ENCODE measurements around the gene RNF126. TPM values are rescaled to one million over a fixed set of nuclear protein-coding genes. Genes with fewer than 3 reads are reported as not detected.

The RNF126 gene
- polyA plus RNA-seq, 1 donor from 2014 or later: 33.7 TPM

GRCh38 chr19:623175-623916 is 39.7 kb downstream of the RNF126 start:
- H3K9ac ChIP-seq (ENCODE audit: low read length): no peak overlapping the region
- H3K36me3 ChIP-seq (ENCODE audit: insufficient read depth, low read length): no peaks in the 10 kb centered on the region
- no peak overlapping the region for H3K27ac ChIP-seq (ENCODE audit: low read length)

GRCh38 chr19:622666-623065 is 40.3 kb downstream of the RNF126 start:
- Histone ChIP-seq H3K79me2 (replicated peaks; ENCODE audit: insufficient read depth, low read length) (no peaks in the 10 kb centered on the region), H3K9me2 (ENCODE audit: insufficient read depth, low read length) (no peaks in the 10 kb centered on the region), H2AFZ (ENCODE audit: low read depth, low read length) (no peak overlapping the region), H3K36me3 (ENCODE audit: insufficient read depth, low read length) (no peaks in the 10 kb centered on the region), H3K27ac (ENCODE audit: low read length) (no peak overlapping the region), H3F3A (ENCODE audit: insufficient read depth, low read length, poor library complexity, severe bottlenecking) (no peaks in the 10 kb centered on the region), H3K27me3 (ENCODE audit: insufficient read depth, low read depth, low read length) (no peaks in the 10 kb centered on the region), H3K9me3 (ENCODE audit: low read length) (no peaks in the 10 kb centered on the region), H4K20me1 (ENCODE audit: insufficient read depth) (no peaks in the 10 kb centered on the region), H3K4me2 (ENCODE audit: low read length) (no peak overlapping the region), H3K9ac (ENCODE audit: low read length) (no peak overlapping the region), H3K4me3 (ENCODE audit: low read length) (no peak overlapping the region)
- TF ChIP-seq REST (IDR thresholded peaks at IDR 0.05; ENCODE audit: borderline replicate concordance) (no peak), POLR2AphosphoS5 (IDR thresholded peaks at IDR 0.05) (no peak), EP300 (conservative IDR thresholded peaks at IDR 0.05; ENCODE audit: poor library complexity, severe bottlenecking) (no peak), RAD21 (conservative IDR thresholded peaks at IDR 0.05) (no peak), SMC3 (conservative IDR thresholded peaks at IDR 0.05; ENCODE audit: poor library complexity) (no peak), MXI1 (conservative IDR thresholded peaks at IDR 0.05; ENCODE audit: poor library complexity, severe bottlenecking) (no peak)

More at GRCh38 chr19:623175-623916, 39.7 kb downstream of the RNF126 start:
- Histone ChIP-seq H3K4me2 (ENCODE audit: low read length) (no peak overlapping the region), H2AFZ (ENCODE audit: low read depth, low read length) (no peak overlapping the region), H4K20me1 (ENCODE audit: insufficient read depth) (no peaks in the 10 kb centered on the region), H3K9me2 (ENCODE audit: insufficient read depth, low read length) (no peaks in the 10 kb centered on the region), H3K27me3 (ENCODE audit: insufficient read depth, low read depth, low read length) (no peaks in the 10 kb centered on the region), H3K9me3 (ENCODE audit: low read length) (no peaks in the 10 kb centered on the region), H3F3A (ENCODE audit: insufficient read depth, low read length, poor library complexity, severe bottlenecking) (no peaks in the 10 kb centered on the region), H3K79me2 (replicated peaks; ENCODE audit: insufficient read depth, low read length) (no peaks in the 10 kb centered on the region), H3K4me3 (ENCODE audit: low read length) (no peak overlapping the region)
- no peak for TF ChIP-seq CTCF (IDR thresholded peaks at IDR 0.05; ENCODE audit: poor library complexity, severe bottlenecking)
- no peak for TF ChIP-seq REST (IDR thresholded peaks at IDR 0.05; ENCODE audit: borderline replicate concordance)
- TF ChIP-seq EP300 (conservative IDR thresholded peaks at IDR 0.05; ENCODE audit: poor library complexity, severe bottlenecking): no peak
- TF ChIP-seq TAF1 (IDR thresholded peaks at IDR 0.05; ENCODE audit: low read depth): no peak
- TF ChIP-seq POLR2AphosphoS5 (IDR thresholded peaks at IDR 0.05): no peak
- TF ChIP-seq MXI1 (conservative IDR thresholded peaks at IDR 0.05; ENCODE audit: poor library complexity, severe bottlenecking): no peak
- TF ChIP-seq SMC3 (conservative IDR thresholded peaks at IDR 0.05; ENCODE audit: poor library complexity): no peak

All from neural cell (in vitro differentiated cells).